NCI-H146 treated with DMSO at 0.1 percent for 48 hours (cell line): ENCODE measurements around the gene KLF4.

Experiments
- DNase-seq: peaks from one replicate; lab custom pipeline; 2025; ENCODE audit not compliant: unreplicated experiment; lab: John Stamatoyannopoulos, UW

The KLF4 gene

DNA sequence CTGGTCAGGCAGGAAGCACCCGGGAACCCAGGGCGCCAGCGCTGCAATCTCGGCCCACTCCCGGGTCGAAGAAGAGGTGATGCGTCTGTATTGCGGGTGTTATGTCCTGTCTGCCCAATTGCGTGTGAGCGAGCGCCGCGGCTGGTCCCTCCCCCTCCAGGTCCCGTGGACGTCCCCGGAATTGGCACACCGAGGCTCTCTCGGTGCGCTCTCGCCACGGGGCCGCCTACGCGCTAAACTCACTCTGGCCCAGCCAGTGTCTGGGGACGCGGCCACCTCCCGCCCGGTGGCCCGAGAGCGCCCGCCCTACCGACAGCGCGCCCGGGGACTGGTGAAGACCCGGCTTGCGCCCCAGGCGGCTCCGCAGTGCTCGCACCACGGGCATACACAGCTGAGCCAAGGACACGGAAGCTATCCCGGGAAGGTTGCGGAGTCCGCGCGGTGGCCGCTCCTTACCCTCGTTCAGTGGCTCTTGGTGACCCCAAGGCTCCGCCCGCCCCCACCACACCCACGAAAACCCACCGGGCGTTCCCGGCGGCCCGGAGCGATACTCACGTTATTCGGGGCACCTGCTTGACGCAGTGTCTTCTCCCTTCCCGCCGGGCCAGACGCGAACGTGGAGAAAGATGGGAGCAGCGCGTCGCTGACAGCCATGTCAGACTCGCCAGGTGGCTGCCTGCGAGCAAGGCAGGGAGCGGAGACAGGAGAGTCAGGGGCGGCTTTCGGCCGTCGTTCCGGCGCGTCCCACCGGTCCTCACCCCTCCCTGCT is 1.0 kb downstream of the KLF4 start:
- peak; percentile 8 for DNase-seq

- DNase-seq, result no peak
These were observed 1.8 kb downstream of the KLF4 start for GRCh38 chr9:107487521-107488374.

DNA sequence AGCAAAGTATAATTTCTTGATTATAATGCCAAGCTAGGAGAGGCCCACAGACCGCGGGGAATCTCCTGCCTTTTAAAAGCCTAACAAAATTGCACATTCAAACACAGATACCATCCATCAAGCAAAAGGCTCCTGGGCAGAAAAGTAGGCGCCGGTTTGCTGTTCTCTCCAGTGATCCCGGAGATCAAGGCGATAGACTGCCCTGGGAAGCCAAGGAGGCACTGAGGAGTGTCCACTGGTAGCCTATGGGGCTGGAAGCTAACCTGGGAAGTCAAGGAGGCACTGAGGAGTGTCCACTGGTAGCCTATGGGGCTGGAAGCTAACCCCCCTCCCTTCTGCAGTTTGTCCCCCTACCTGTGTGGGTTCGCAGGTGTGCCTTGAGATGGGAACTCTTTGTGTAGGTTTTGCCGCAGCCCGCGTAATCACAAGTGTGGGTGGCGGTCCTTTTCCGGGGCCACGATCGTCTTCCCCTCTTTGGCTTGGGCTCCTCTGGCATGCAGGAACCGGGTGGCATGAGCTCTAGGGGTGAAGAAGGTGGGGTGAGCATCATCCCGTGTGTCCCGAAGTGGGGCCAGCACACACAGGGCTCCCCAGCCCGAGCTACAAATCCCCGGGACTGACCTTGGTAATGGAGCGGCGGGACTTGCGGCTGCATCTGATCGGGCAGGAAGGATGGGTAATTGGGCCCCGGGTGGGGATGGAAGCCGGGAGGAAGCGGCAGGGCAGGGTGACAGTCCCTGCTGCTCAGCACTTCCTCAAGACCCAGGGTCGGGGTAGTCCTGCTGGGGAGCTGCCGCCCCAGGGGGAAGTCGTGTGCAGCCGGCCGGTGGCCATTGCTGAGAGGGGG is 2.7 kb downstream of the KLF4 start:
- no peak for DNase-seq

DNA sequence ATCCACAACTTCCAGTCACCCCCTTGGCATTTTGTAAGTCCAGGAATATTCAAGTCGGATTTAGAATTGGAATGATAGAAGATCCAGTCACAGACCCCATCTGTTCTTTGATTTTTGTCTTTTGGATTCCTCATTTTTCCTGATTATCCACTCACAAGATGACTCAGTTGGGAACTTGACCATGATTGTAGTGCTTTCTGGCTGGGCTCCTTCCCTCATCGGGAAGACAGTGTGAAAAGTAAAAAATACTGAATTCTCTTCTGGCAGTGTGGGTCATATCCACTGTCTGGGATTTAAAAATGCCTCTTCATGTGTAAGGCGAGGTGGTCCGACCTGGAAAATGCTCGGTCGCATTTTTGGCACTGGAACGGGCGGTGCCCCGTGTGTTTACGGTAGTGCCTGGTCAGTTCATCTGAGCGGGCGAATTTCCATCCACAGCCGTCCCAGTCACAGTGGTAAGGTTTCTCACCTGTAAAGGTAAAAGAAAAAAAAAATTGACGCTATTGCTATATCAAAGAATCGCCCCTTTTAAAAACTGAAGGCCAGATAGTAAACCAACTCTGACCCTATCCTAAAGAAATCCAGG is 4.0 kb downstream of the KLF4 start:
- DNase-seq, result no peak

DNA sequence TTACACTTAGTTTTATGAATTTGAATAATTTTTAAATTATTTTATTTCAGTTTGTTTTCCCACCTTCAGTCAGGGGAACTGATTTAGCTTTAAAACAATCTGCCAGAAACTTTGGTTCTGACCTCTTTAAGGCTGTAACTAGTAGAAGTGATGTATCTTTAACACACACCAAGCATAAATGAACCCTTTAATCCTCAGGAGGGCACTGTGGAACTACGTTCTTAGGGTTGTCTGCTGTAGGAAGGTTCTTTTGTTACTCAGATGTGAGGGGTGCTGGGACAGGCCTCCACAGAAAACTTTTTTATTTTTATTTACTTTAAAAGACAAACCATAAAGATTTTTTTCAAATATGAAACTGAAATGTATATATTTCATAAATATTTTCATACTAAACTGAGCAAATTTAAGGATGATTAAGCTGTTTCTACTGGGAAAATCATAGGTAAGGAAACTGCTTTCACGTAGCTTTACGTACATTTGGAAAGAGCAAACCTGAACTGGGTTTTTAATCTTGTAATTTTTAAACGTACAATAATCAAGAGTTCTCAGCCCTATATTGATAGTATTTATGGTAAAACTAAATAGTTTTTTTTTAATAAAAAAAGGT is 5.3 kb downstream of the KLF4 start:
- DNase-seq, result peak; percentile 7

GRCh38 chr9:107483666-107484065 is 5.9 kb downstream of the KLF4 start:
- DNase-seq, result no peak

- DNase-seq, result no peak
These were observed 8.5 kb downstream of the KLF4 start for GRCh38 chr9:107481035-107481434.

- DNase-seq, result no peak
These were observed 9.2 kb downstream of the KLF4 start for GRCh38 chr9:107480386-107480789.

DNA sequence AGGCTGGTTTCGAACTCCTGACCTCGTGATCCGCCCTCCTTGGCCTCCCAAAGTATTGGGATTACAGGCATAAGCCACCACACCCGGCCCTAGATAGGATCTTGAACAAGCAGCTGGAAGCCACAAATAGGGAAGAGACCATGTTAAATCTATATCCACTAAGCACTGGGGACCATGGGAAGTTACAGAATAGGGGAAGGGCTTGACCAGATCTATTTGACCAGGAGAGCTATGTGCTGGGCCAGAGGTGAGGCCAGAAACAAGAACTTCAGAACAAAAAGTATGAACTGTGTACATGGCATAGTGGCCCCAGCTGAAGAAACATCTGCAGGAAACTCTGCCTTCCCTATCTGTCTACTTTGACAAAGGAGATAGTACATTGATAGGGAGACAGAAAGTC is 10.8 kb downstream of the KLF4 start:
- DNase-seq, result no peak

- no peak for DNase-seq
These were observed 15.4 kb downstream of the KLF4 start for GRCh38 chr9:107474124-107474523.

DNA sequence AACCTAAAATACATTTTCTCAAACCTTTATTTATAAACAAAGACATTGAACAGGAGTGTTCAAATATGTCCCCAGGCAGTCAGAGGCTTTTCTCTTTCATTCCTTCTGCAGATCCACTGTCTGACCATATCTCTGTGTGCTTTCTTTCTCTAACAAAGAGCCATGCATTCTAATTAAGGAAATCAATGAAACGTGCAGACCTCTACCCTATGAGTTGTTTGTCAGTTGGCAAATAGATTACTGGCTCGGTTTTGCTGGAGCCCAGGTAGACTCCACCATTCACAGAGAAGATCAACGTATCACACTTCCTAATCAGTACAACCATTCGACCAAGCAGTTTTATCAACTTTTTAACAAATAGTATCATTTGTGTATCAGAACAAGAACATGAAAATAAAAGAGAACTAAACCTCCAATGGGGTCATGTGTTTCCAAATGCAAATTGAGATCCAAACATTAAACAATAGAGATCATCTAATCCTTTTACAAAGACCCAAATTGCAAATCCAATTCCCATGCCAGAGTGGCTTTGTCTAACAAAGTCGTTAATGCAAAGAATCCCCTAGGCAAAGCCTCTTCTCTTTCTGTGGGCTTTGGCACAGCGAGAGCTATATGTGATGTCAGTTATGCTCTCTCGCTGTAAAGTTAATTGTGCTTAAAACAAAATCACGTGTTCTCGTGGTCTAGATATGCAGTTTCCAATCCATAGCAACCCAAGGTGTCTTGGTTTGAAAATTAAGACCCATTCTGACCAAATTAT is 16.8 kb downstream of the KLF4 start:
- peak; percentile 94 for DNase-seq

- no peak for DNase-seq
These were observed 18.0 kb downstream of the KLF4 start for GRCh38 chr9:107471552-107471951.

DNA sequence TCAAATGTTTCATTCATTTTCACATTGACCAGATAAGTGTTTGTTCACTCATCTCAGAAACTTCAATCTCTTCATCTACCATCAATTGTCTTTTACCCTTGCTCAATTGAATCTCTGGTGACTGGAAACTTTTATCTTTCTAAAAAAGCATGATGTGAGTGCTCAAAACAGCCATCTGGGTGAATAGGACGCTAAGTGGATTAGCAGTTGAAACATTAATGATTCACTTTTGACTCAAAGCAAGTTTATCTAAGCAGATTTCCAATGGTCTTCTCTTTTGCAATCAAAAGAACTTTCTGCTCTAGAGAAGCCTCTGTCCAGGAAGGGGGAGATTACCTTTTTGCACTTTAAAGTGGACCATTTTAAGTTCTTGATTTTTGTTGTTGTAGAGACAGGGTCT is 22.2 kb downstream of the KLF4 start:
- DNase-seq, result no peak

DNA sequence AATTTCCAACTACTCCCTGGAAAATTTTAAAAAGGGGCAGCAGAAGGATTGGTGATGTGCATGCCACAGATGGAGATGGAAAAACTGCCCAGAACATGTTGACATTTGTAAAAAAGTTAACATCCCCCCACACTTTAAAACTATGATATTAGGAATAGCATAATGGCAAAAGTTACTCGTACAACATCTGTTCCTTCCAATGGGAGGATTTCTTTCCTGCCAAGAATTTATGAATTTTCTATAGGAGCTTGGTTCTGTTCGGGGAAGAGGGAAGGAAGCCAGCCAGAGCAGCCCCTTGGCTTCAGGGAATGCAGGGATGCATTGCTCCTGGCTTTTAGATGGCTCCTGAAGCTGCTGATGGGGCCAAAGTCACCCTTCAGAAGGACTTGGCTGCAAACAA is 22.7 kb downstream of the KLF4 start:
- no peak for DNase-seq

DNA sequence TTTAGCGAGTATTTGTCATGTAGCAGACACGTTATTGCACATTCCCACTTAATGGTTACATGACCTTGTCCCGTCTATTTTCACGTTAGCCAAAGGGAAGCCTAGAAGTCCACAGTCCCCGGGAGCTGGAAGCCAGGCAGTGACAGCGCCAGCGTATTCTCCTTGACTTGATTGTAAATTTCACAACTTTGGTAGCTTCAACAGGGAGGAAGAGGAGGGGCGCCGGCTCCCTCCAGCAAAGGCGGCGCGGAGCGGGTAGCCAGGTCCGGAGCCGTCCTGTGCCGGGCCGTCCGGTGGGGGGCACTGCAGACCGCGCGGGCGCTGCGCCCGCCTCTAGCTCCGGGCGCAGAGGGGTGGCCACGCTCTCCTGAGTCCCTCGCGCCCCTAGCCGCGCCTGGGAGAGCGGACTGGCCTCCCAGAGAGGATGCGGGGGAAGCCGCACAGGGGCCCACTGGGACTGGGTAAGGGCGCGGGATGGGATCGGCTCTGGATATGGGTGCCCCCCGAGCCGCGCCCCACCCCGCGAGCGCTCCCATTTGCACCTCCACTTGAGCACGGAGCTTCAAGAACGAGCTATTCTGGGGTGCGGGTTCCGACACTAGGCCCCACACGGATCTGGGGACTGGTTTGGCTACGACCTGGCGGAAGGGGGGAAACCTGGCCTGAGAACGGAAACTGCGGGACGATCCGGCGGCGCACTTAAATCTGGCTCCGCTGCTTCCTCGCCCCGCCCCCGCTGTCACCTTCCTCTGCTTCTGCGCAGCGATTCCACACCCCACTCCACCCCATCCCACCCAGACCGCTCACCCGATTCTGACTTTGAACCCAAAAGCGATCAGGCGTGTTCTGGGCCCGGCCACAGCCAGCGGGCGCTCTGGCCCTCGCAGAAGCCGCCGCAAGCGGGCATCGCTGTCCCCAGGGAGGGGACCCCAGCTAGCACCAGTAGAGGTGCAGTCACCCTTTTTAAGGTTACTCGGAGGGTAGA is 23.8 kb downstream of the KLF4 start:
- no peak for DNase-seq

DNA sequence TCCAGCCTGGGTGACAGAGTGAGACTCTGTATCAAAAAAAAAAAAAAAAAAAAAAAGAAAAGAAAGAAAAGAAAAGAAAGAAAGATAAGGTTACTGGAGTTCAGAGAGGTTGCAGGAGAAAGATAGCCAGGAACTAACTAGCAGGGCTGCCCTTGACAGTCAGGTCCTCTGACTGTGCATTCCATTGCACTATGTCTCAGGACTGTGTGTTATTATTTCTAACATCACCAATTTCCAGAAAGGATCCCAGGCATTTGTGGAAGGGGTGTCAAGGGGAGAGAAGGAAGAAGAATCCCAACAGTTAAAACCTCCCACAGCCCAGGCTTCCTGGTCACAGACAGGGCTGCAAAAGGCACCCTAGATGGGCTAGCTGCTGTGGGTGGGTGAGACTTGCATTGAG is 25.1 kb downstream of the KLF4 start:
- no peak for DNase-seq

GRCh38 chr9:107462691-107463090 is 26.9 kb downstream of the KLF4 start:
- no peak for DNase-seq

DNA sequence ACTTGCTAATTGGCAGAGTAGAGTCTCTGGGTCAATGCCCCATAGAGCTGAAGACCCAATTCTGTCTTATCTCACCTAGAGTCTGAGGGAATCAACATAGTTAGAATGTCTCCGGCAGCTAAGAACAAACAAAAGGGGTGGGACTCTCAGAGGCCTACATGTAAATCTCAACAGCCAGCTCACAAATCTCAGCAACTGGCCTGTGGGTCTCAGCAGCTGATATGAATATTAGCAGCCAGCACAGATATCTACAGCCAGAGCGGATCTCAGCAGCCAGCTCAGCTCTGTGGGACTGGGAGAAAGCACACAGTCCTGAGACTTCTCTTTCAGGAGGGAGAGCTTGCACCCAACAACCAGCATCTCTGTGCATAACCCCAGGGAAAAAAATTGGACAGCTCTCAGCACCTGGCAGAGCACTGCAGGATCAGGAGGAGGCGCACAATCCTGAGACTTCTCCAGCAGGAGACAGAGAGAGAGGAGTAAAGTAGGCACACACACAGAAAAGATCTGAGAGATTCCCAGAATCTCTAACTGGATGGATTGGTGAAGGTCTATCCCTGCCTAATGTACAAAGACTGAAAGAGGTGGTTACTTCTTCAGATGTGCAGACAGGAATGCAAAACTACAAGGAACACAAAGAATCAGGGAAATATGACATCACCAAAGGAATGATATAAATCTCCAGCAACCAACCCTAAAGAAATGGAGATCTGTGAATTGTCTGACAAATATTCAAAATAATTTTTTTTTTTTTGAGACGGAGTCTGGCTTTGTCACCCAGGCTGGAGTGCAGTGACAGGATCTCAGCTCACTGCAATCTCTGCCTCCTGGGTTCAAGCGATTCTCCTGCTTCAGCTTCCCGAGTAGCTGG is 29.2 kb downstream of the KLF4 start:
- DNase-seq, result no peak
